K562 (cell line): ENCODE data around the gene UPK3A. TPM values are rescaled to one million over a fixed set of nuclear protein-coding genes. Genes with fewer than 3 reads are reported as not detected.

Experiments used
- ATAC-seq: fragments of 200-7000 bp; cut with Tn5 transposase; 3 replicates; pipeline ENCODE4 v1.9.1; 2020; ENCODE audit warnings: moderate library complexity
- BruUV-seq: library from RNA; stranded (reverse); fragments of 400-500 nt; replicated peaks from 2 replicates; lab custom pipeline; 2021; lab: Mats Ljungman, UMichigan
- CTCF ChIA-PET: fragments of 300-600 bp; formaldehyde crosslinking; extraction: SDS; loops from one replicate; lab custom pipeline; 2021; ENCODE audit warnings: low intra/inter-chr PET ratio; lab: Yijun Ruan, JAX
- POLR2A ChIA-PET: fragments of 300-600, 350-650 bp; sonication (Branson Sonifier 250); formaldehyde crosslinking; extraction: SDS; loops from one replicate; lab custom pipeline; 2021; ENCODE audit warnings: antibody characterized with exemption, inconsistent platforms; lab: Yijun Ruan, JAX
- DNase-seq, 4 experiments: peaks; one replicate each; pipeline versions ENCODE4 v3.0.0 to v3.0.0-alpha.2; 2011 to 2018; ENCODE audit warnings: low spot score in 3 of 4, mixed read lengths in 3 of 4; ENCODE audit errors: extremely low read depth in 1 of 4
- FAIRE-seq: peaks from 2 replicates; lab custom pipeline; 2011; peaks lifted over from hg19 to GRCh38; lab: Jason Lieb, UNC
- H2AFZ ChIP-seq: 2 replicates; pipeline ENCODE4 v1.6.0; 2011; ENCODE audit warnings: low read depth, low read length, control low read depth, inconsistent platforms
- H3K27ac ChIP-seq: fragments of 200-600 bp; 3 replicates; pipeline ENCODE4 v1.8.0; 2011; ENCODE audit warnings: low read depth, mild to moderate bottlenecking, control low read depth, inconsistent platforms, low read length, moderate library complexity, mixed read lengths; ENCODE audit errors: extremely low read depth
- H3K27me3 ChIP-seq, 2 experiments: fragments of 300-600 bp in 1 of 2; 2 replicates in 1 of 2; 3 replicates in 1 of 2; pipeline versions ENCODE4 v1.6.0 to v1.8.0; 2011; ENCODE audit warnings: inconsistent platforms in 2 of 2, low read length in 2 of 2, mild to moderate bottlenecking in 1 of 2, mixed read lengths in 1 of 2, moderate library complexity in 1 of 2; ENCODE audit not compliant: control insufficient read depth in 2 of 2, insufficient read depth in 2 of 2
- H3K36me3 ChIP-seq: fragments of 300-600 bp; 3 replicates; pipeline ENCODE4 v1.8.0; 2011; ENCODE audit warnings: mild to moderate bottlenecking, low read length, inconsistent platforms; ENCODE audit not compliant: control insufficient read depth, insufficient read depth
- H3K4me1 ChIP-seq, 2 experiments: fragments of 200-600 bp in 1 of 2; replicated peaks in 1 of 2; 2 replicates in 1 of 2; 3 replicates in 1 of 2; pipeline versions ENCODE4 v1.5.1 to v1.8.0; 2011; ENCODE audit warnings: inconsistent platforms in 2 of 2, low read length in 2 of 2, mild to moderate bottlenecking in 1 of 2, mixed read lengths in 1 of 2, moderate library complexity in 1 of 2; ENCODE audit not compliant: control insufficient read depth in 2 of 2, insufficient read depth in 2 of 2
- H3K4me2 ChIP-seq: 2 replicates; pipeline ENCODE4 v1.6.1; 2011; ENCODE audit warnings: low read length, control low read depth, inconsistent platforms, mixed read lengths; ENCODE audit not compliant: insufficient read depth
- H3K4me3 ChIP-seq: fragments of 200-600 bp; sonication (generic), shearing (Covaris generic); 2 replicates; pipeline ENCODE4 v1.5.1; 2016; ENCODE audit warnings: control low read depth, inconsistent platforms
- H3K79me2 ChIP-seq: fragments of 200-600 bp; 3 replicates; pipeline ENCODE4 v1.8.0; 2011; ENCODE audit warnings: low read length, inconsistent platforms; ENCODE audit not compliant: control insufficient read depth, insufficient read depth
- H3K9ac ChIP-seq, 2 experiments: 2 replicates each; pipeline versions ENCODE4 v1.6.0 to v1.6.1; 2011; ENCODE audit warnings: low read depth in 2 of 2, low read length in 2 of 2, control low read depth in 1 of 2, inconsistent platforms in 1 of 2, mild to moderate bottlenecking in 1 of 2, mixed read lengths in 1 of 2; ENCODE audit not compliant: insufficient read depth in 1 of 2
- H3K9me1 ChIP-seq: one replicate; pipeline ENCODE4 v1.6.0; 2011; ENCODE audit warnings: inconsistent platforms, mild to moderate bottlenecking, low read length, moderate library complexity; ENCODE audit not compliant: control insufficient read depth, insufficient read depth
- H3K9me3 ChIP-seq: replicated peaks from 2 replicates; pipeline ENCODE4 v1.5.1; 2011; ENCODE audit warnings: low read depth, low read length, inconsistent platforms; ENCODE audit not compliant: control insufficient read depth, insufficient read depth
- H4K20me1 ChIP-seq: replicated peaks from 2 replicates; pipeline ENCODE4 v1.6.1; 2011; ENCODE audit warnings: low read length, inconsistent platforms, mixed read lengths; ENCODE audit not compliant: control insufficient read depth, insufficient read depth
- CREBBP ChIP-seq: IDR thresholded peaks from one replicate; pipeline ENCODE4 v1.6.1; 2012; ENCODE audit warnings: low read depth, mild to moderate bottlenecking, control low read depth, inconsistent platforms, low read length
- FOXA3 ChIP-seq, 2 experiments: fragments of 450-650 bp in 1 of 2; sonication (generic) in 1 of 2; formaldehyde crosslinking; IDR thresholded peaks in 1 of 2; conservative IDR thresholded peaks in 1 of 2; 2 replicates each; pipeline versions ENCODE4 v1.4.0 to v1.8.0; 2020 to 2022; ENCODE audit warnings: mild to moderate bottlenecking in 2 of 2, missing genetic modification reagents in 1 of 2
- KAT8 ChIP-seq: fragments of 450-650 bp; IDR thresholded peaks from 2 replicates; pipeline ENCODE4 v1.6.1; 2016; ENCODE audit warnings: low read depth, mild to moderate bottlenecking
- NCOR1 ChIP-seq: fragments of 450-650 bp; IDR thresholded peaks from 2 replicates; pipeline ENCODE4 v1.6.1; 2016; ENCODE audit warnings: mild to moderate bottlenecking, moderate library complexity
- POLR2G ChIP-seq: fragments of 200-400 bp; formaldehyde crosslinking; IDR thresholded peaks from 2 replicates; pipeline ENCODE4 v1.6.1; 2017; ENCODE audit warnings: low read depth, mild to moderate bottlenecking, antibody characterized with exemption, low read length, moderate library complexity
- WGBS: fragments of 100-300 bp; shearing (Covaris generic); methylation state at CpG from one replicate; pipeline ENCODE4 v1.1.6; 2016; ENCODE audit warnings: low coverage, mixed read lengths; ENCODE audit not compliant: insufficient coverage; ENCODE audit errors: missing lambda C conversion rate; 5-methylcytosine and 5-hydroxymethylcytosine counted together
- in situ Hi-C: fragments of 300-500 bp; cut with MboI; formaldehyde crosslinking; loops from 4 replicates; pipeline ENCODE4 v1.15.0; 2018; ENCODE audit warnings: inconsistent platforms, mixed read lengths
- intact Hi-C: fragments of 100-400 bp; cut with micrococcal nuclease; formaldehyde crosslinking; loops from 2 replicates; pipeline ENCODE4 v1.14.2; 2022
- polyA plus RNA-seq, 8 experiments: library from polyadenylated mRNA; depleted of rRNA in 4 of 8; stranded (reverse) in 5 of 8; unstranded in 3 of 8; fragments of >200 nt; fragmentation: Nextera tagmentation in 2 of 8; fragmentation: Illumina TruSeq in 1 of 8; extraction: Ambion mirVana in 2 of 8; extraction: Trizol in 1 of 8; gene quantifications; 2 replicates each; pipeline versions ENCODE4 v1.2.1 to v1.2.3, GENCODE V29; 2011 to 2014; ENCODE audit warnings: inconsistent platforms in 1 of 8, missing spikeins in 1 of 8
- total RNA-seq, 7 experiments: library from RNA; depleted of rRNA in 6 of 7; stranded (reverse); fragments of >200 nt in 6 of 7; fragmentation: Illumina TruSeq in 2 of 7; extraction: Trizol in 2 of 7; gene quantifications; 2 replicates each; pipeline versions ENCODE4 v1.2.1 to v1.2.3, GENCODE V29; 2011 to 2021; ENCODE audit warnings: low replicate concordance in 1 of 7
- TF ChIP-seq, protein P1 (sequence below), 2 experiments: fragments of 450-650 bp; formaldehyde crosslinking in 1 of 2; IDR thresholded peaks; 2 replicates each; pipeline versions ENCODE4 v1.4.0 to v1.6.1; 2014 to 2020; ENCODE audit warnings: mild to moderate bottlenecking in 2 of 2, borderline replicate concordance in 1 of 2, low read depth in 1 of 2

The UPK3A gene
- total and polyA plus RNA-seq, 9 of the 15 experiments (the other 6 are each of a cell fraction or from before 2014, with no cell fraction given): not detected

DNA sequence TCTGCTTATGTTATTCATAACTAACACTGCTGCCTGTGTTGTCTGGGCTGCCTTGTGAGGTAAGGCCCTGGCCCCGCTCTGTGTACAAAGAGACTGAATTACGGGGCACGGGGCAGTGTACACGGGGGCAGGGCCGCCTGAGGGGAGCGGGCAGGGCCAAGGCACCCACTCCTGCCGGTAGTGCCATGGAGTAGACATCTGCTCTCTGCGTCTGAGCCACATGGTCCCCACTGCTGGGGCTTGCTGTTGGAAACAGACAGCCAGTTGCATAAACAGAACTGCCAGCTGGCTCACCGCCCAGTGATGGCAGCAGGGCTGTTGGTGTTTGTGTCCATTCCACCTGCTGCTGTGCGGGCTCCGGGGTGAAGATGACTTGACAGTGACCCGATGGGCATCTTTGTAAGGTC, 44.8 kb downstream of the UPK3A start:
- BruUV-seq: no TSS peak
- TF ChIP-seq POLR2G: 0 out of 2 replicates have a peak, but pooled peaks have one; percentile 31
- TF ChIP-seq KAT8: no peak
- TF ChIP-seq, all 486 proteins: peak for 1
- Histone ChIP-seq H3K4me2 (no peak overlapping the region), H3K4me3 (no peak overlapping the region), H3K27me3 (no peaks in the 10 kb centered on the region), H3K36me3 (peaks cover 77% of the 10 kb centered on the region; the same call in 2 of the 3 replicates), H3K79me2 (no peaks in the 10 kb centered on the region; the same call in 2 of the 3 replicates), H2AFZ (no peak overlapping the region), H3K4me1 (no peaks in the 10 kb centered on the region), H3K9me3 (no peaks in the 10 kb centered on the region), H3K9ac (peak overlapping the region in 1 of 2 experiments; percentile 26; a peak in 1 of 4 replicates), H4K20me1 (peaks cover 3% of the 10 kb centered on the region; the same call in 1 of the 2 replicates), H3K27ac (no peak overlapping the region), H3K9me1 (no peaks in the 10 kb centered on the region)
- intact Hi-C loops (no loop called here), in situ Hi-C loops (no loop called here)
- DNase-seq (no peak), FAIRE-seq (no peak), ATAC-seq (no peak)
- ChIA-PET CTCF (no interaction called here), POLR2A (no interaction called here)
- 92% methylated on average over 2 of the region's 12 CpGs for WGBS

DNA sequence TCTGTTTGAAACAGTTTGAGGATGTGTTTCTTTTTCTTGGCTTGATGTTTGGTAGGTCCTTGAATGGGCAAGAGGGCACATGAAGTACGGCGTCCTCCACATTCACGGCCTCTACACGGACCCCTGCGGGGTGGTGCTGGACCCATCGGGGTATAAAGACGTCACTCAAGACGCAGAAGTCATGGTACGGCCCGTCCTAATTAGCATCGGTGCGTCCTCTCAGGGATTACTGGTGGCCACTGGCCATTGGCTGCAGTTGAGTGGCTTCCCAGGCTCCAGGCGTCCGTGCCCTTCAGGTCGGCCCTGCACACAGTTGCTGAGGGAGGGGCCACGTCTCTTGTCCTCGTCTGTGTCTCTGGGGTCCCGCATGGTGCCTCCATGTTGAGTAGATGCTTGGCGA, 45.8 kb downstream of the UPK3A start:
- H3K4me1 ChIP-seq: no peaks in the 10 kb centered on the region
- CTCF ChIA-PET: no interaction called here
- H3K9me3 ChIP-seq: no peaks in the 10 kb centered on the region
- no peak for ATAC-seq
- no peak for DNase-seq
- POLR2A ChIA-PET: no interaction called here
- H3K4me2 ChIP-seq: no peak overlapping the region
- 97% methylated on average over 15 of the region's 19 CpGs for WGBS
- no TSS peak for BruUV-seq
- peaks cover 3% of the 10 kb centered on the region; the same call in 1 of the 2 replicates for H4K20me1 ChIP-seq
- no peaks in the 10 kb centered on the region; the same call in 2 of the 3 replicates for H3K79me2 ChIP-seq
- intact Hi-C loops: no loop called here
- in situ Hi-C loops: no loop called here
- H3K36me3 ChIP-seq: peaks cover 79% of the 10 kb centered on the region; the same call in 2 of the 3 replicates
- no peaks in the 10 kb centered on the region for H3K27me3 ChIP-seq
- no peak overlapping the region for H2AFZ ChIP-seq
- no peak overlapping the region for H3K9ac ChIP-seq
- no peak overlapping the region for H3K27ac ChIP-seq
- H3K4me3 ChIP-seq: no peak overlapping the region
- H3K9me1 ChIP-seq: no peaks in the 10 kb centered on the region
- FAIRE-seq: no peak
- no peak for TF ChIP-seq NCOR1
- TF ChIP-seq CREBBP: no peak
- TF ChIP-seq FOXA3 (CRISPR knock-in tag; conservative IDR thresholded peaks at IDR 0.05 in 1 of 2, IDR thresholded peaks at IDR 0.05 in 1 of 2): no peak
- TF ChIP-seq, protein P1, sequence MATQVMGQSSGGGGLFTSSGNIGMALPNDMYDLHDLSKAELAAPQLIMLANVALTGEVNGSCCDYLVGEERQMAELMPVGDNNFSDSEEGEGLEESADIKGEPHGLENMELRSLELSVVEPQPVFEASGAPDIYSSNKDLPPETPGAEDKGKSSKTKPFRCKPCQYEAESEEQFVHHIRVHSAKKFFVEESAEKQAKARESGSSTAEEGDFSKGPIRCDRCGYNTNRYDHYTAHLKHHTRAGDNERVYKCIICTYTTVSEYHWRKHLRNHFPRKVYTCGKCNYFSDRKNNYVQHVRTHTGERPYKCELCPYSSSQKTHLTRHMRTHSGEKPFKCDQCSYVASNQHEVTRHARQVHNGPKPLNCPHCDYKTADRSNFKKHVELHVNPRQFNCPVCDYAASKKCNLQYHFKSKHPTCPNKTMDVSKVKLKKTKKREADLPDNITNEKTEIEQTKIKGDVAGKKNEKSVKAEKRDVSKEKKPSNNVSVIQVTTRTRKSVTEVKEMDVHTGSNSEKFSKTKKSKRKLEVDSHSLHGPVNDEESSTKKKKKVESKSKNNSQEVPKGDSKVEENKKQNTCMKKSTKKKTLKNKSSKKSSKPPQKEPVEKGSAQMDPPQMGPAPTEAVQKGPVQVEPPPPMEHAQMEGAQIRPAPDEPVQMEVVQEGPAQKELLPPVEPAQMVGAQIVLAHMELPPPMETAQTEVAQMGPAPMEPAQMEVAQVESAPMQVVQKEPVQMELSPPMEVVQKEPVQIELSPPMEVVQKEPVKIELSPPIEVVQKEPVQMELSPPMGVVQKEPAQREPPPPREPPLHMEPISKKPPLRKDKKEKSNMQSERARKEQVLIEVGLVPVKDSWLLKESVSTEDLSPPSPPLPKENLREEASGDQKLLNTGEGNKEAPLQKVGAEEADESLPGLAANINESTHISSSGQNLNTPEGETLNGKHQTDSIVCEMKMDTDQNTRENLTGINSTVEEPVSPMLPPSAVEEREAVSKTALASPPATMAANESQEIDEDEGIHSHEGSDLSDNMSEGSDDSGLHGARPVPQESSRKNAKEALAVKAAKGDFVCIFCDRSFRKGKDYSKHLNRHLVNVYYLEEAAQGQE (IDR thresholded peaks at IDR 0.05; ENCODE audit: borderline replicate concordance): no peak
- TF ChIP-seq, protein P1 (CRISPR knock-in tag; IDR thresholded peaks at IDR 0.05; ENCODE audit: low read depth): no peak
